Memory B cell (primary cell): ENCODE results near the gene PSKH1.
A peak's percentile ranks its signal among the peaks of the same experiment; 100 is the strongest.

Source experiments
- ATAC-seq: fragments of 150-1000 bp; cut with Tn5 transposase; 2 replicates; pipeline ENCODE4 v1.10.0; 2021; ENCODE audit warnings: low read depth, mild to moderate bottlenecking, moderate library complexity
- DNase-seq, 2 donors: peaks; one replicate each; pipeline ENCODE4 v3.0.0; 2022; ENCODE audit warnings: low spot score in 2 of 2
- H3K27ac Mint-ChIP-seq: one replicate; pipeline ENCODE4 v1.8.0; 2022; ENCODE audit warnings: mild to moderate bottlenecking, moderate library complexity, mixed read lengths
- H3K27me3 Mint-ChIP-seq: one replicate; pipeline ENCODE4 v1.8.0; 2022; ENCODE audit warnings: mixed read lengths
- H3K36me3 Mint-ChIP-seq: one replicate; pipeline ENCODE4 v1.8.0; 2022; ENCODE audit warnings: mild to moderate bottlenecking, mixed read lengths
- H3K4me1 Mint-ChIP-seq: one replicate; pipeline ENCODE4 v1.8.0; 2022; ENCODE audit warnings: mixed read lengths
- H3K4me3 Mint-ChIP-seq: one replicate; pipeline ENCODE4 v1.8.0; 2022; ENCODE audit warnings: mild to moderate bottlenecking, moderate library complexity, mixed read lengths
- H3K9me3 Mint-ChIP-seq: one replicate; pipeline ENCODE4 v1.8.0; 2022; ENCODE audit warnings: mixed read lengths

The PSKH1 gene

GRCh38 chr16:67917140-67917851, 24.2 kb downstream of the PSKH1 start:
- no peaks in the 10 kb centered on the region for H3K9me3 Mint-ChIP-seq
- ATAC-seq (no peak), DNase-seq (no peak)
- peaks cover 17% of the 10 kb centered on the region for H3K4me1 Mint-ChIP-seq
- no peak overlapping the region for H3K27ac Mint-ChIP-seq
- H3K27me3 Mint-ChIP-seq, result no peaks in the 10 kb centered on the region
- no peak overlapping the region for H3K4me3 Mint-ChIP-seq
- H3K36me3 Mint-ChIP-seq, result peaks cover 2% of the 10 kb centered on the region

- H3K4me3 Mint-ChIP-seq, result no peak overlapping the region
- no peaks in the 10 kb centered on the region for H3K27me3 Mint-ChIP-seq
- no peaks in the 10 kb centered on the region for H3K9me3 Mint-ChIP-seq
- ATAC-seq (no peak), DNase-seq (no peak)
- H3K4me1 Mint-ChIP-seq, result peaks cover 18% of the 10 kb centered on the region
- no peak overlapping the region for H3K27ac Mint-ChIP-seq
- peaks cover 2% of the 10 kb centered on the region for H3K36me3 Mint-ChIP-seq
Measured at GRCh38 chr16:67917852-67918236, 24.8 kb downstream of the PSKH1 start.

- ATAC-seq (no peak), DNase-seq (no peak)
- Mint-ChIP-seq H3K4me1 (peaks cover 20% of the 10 kb centered on the region), H3K4me3 (no peak overlapping the region), H3K36me3 (peaks cover 2% of the 10 kb centered on the region), H3K27ac (no peak overlapping the region), H3K9me3 (no peaks in the 10 kb centered on the region), H3K27me3 (no peaks in the 10 kb centered on the region)
Measured at GRCh38 chr16:67919622-67920221, 26.7 kb downstream of the PSKH1 start.

- no peaks in the 10 kb centered on the region for H3K36me3 Mint-ChIP-seq
- peak overlapping the region; percentile 20 for H3K27ac Mint-ChIP-seq
- H3K27me3 Mint-ChIP-seq, result no peaks in the 10 kb centered on the region
- H3K4me1 Mint-ChIP-seq, result peaks cover 26% of the 10 kb centered on the region
- ATAC-seq (no peak), DNase-seq (no peak)
- no peaks in the 10 kb centered on the region for H3K9me3 Mint-ChIP-seq
- no peak overlapping the region for H3K4me3 Mint-ChIP-seq
Measured at GRCh38 chr16:67922221-67922620, 29.2 kb downstream of the PSKH1 start.

GRCh38 chr16:67922740-67923139, 29.7 kb downstream of the PSKH1 start:
- peaks cover 21% of the 10 kb centered on the region for H3K4me1 Mint-ChIP-seq
- H3K27ac Mint-ChIP-seq, result peak overlapping the region; percentile 20
- no peaks in the 10 kb centered on the region for H3K27me3 Mint-ChIP-seq
- H3K9me3 Mint-ChIP-seq, result no peaks in the 10 kb centered on the region
- no peak overlapping the region for H3K4me3 Mint-ChIP-seq
- ATAC-seq (no peak), DNase-seq (no peak)
- H3K36me3 Mint-ChIP-seq, result no peaks in the 10 kb centered on the region

- Mint-ChIP-seq H3K36me3 (peaks cover 3% of the 10 kb centered on the region), H3K27me3 (no peaks in the 10 kb centered on the region), H3K4me1 (peaks cover 21% of the 10 kb centered on the region), H3K27ac (no peak overlapping the region), H3K4me3 (no peak overlapping the region), H3K9me3 (no peaks in the 10 kb centered on the region)
- DNase-seq, result no peak
- no peak for ATAC-seq
Measured at GRCh38 chr16:67923414-67924116, 30.5 kb downstream of the PSKH1 start.

GRCh38 chr16:67924140-67924906, 31.3 kb downstream of the PSKH1 start:
- Mint-ChIP-seq H3K36me3 (peaks cover 3% of the 10 kb centered on the region), H3K27me3 (no peaks in the 10 kb centered on the region), H3K4me3 (no peak overlapping the region), H3K4me1 (peaks cover 22% of the 10 kb centered on the region), H3K9me3 (no peaks in the 10 kb centered on the region), H3K27ac (no peak overlapping the region)
- ATAC-seq (no peak), DNase-seq (no peak)

- Mint-ChIP-seq H3K27me3 (no peaks in the 10 kb centered on the region), H3K4me3 (no peak overlapping the region), H3K27ac (no peak overlapping the region), H3K4me1 (peaks cover 22% of the 10 kb centered on the region), H3K36me3 (peaks cover 3% of the 10 kb centered on the region), H3K9me3 (no peaks in the 10 kb centered on the region)
- ATAC-seq (no peak), DNase-seq (no peak)
Measured at GRCh38 chr16:67926181-67926750, 33.2 kb downstream of the PSKH1 start.

GRCh38 chr16:67927131-67927941, 34.3 kb downstream of the PSKH1 start:
- no peaks in the 10 kb centered on the region for H3K27me3 Mint-ChIP-seq
- H3K4me3 Mint-ChIP-seq, result no peak overlapping the region
- peaks cover 3% of the 10 kb centered on the region for H3K36me3 Mint-ChIP-seq
- H3K4me1 Mint-ChIP-seq, result peaks cover 21% of the 10 kb centered on the region
- no peaks in the 10 kb centered on the region for H3K9me3 Mint-ChIP-seq
- no peak for ATAC-seq
- H3K27ac Mint-ChIP-seq, result no peak overlapping the region
- no peak for DNase-seq

GRCh38 chr16:67928147-67928546, 35.1 kb downstream of the PSKH1 start:
- H3K4me3 Mint-ChIP-seq, result no peak overlapping the region
- DNase-seq (no peak), ATAC-seq (no peak)
- peaks cover 19% of the 10 kb centered on the region for H3K4me1 Mint-ChIP-seq
- no peaks in the 10 kb centered on the region for H3K9me3 Mint-ChIP-seq
- no peaks in the 10 kb centered on the region for H3K27me3 Mint-ChIP-seq
- peak overlapping the region; percentile 31 for H3K27ac Mint-ChIP-seq
- peaks cover 3% of the 10 kb centered on the region for H3K36me3 Mint-ChIP-seq

- Mint-ChIP-seq H3K36me3 (peaks cover 6% of the 10 kb centered on the region), H3K4me1 (peaks cover 19% of the 10 kb centered on the region), H3K9me3 (no peaks in the 10 kb centered on the region), H3K4me3 (no peak overlapping the region), H3K27me3 (no peaks in the 10 kb centered on the region), H3K27ac (peak overlapping the region; percentile 31)
- ATAC-seq (peak; percentile 89), DNase-seq (peak; percentile 72 to 74)
Measured at GRCh38 chr16:67928561-67929364, 35.7 kb downstream of the PSKH1 start.

- Mint-ChIP-seq H3K36me3 (peaks cover 13% of the 10 kb centered on the region), H3K27me3 (no peaks in the 10 kb centered on the region), H3K27ac (no peak overlapping the region), H3K4me1 (peaks cover 22% of the 10 kb centered on the region), H3K9me3 (no peaks in the 10 kb centered on the region), H3K4me3 (no peak overlapping the region)
- no peak for ATAC-seq
- no peak for DNase-seq
Measured at GRCh38 chr16:67930191-67930590, 37.1 kb downstream of the PSKH1 start.
